ENCODE data around the gene CNTRL. TPM values are rescaled to one million over a fixed set of nuclear protein-coding genes. Genes with fewer than 3 reads are reported as not detected.
"Not testable (repeated sequence)": the region's sequence is repeated elsewhere in the genome, so short reads cannot be mapped to it uniquely, and the experiment has no call there.

CNTRL gene, protein sequence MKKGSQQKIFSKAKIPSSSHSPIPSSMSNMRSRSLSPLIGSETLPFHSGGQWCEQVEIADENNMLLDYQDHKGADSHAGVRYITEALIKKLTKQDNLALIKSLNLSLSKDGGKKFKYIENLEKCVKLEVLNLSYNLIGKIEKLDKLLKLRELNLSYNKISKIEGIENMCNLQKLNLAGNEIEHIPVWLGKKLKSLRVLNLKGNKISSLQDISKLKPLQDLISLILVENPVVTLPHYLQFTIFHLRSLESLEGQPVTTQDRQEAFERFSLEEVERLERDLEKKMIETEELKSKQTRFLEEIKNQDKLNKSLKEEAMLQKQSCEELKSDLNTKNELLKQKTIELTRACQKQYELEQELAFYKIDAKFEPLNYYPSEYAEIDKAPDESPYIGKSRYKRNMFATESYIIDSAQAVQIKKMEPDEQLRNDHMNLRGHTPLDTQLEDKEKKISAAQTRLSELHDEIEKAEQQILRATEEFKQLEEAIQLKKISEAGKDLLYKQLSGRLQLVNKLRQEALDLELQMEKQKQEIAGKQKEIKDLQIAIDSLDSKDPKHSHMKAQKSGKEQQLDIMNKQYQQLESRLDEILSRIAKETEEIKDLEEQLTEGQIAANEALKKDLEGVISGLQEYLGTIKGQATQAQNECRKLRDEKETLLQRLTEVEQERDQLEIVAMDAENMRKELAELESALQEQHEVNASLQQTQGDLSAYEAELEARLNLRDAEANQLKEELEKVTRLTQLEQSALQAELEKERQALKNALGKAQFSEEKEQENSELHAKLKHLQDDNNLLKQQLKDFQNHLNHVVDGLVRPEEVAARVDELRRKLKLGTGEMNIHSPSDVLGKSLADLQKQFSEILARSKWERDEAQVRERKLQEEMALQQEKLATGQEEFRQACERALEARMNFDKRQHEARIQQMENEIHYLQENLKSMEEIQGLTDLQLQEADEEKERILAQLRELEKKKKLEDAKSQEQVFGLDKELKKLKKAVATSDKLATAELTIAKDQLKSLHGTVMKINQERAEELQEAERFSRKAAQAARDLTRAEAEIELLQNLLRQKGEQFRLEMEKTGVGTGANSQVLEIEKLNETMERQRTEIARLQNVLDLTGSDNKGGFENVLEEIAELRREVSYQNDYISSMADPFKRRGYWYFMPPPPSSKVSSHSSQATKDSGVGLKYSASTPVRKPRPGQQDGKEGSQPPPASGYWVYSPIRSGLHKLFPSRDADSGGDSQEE (N-terminal part only)
- 10 to 100 TPM; 57.1 to 58.0 TPM for total RNA-seq

DNA sequence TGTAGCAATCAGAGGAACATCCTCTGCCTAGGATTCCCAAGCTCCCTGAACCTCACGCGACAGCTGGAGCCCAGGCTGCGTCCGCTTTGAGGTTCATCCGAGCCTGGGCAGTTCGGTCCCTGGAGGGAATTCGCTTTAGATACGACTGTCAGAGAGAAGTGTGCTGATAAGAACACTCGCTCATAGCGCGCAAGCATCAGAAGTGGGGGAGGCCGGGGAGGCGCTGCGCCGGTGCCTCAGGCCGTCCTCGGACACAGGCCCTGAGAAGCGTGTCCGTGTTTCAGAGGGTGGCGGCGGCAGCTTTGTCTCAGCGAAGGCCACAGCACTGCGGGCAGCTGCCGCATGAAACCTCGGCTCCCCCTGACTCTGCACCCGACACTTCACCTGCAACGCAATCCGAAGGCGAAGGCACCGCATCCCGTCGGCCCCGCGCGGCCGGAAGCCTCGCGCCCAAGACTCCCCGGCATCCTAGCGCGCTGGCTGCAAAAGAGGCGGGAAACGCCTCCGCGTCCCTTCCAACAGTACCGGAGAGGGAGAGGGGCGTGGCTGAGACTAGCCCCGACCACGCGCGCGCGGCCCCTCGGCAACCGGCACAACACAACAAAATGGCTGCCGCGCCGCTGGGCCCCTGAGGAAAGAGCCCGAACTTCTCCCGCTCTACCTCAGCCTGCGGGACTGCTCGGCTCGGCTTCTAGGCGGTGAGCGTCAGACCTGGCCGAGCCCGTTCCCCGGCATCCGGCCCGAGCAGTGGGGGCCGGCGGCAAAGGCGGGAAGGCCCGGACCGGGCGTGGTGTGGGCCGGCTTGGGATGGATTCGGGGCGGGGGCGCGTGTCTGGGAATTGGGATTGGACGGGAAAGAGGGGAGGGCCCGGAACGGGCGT, at the start of gene CNTRL:
TSS of gene CNTRL (plus strand) at position 586 of the 881 bp plus-strand sequence. CDS start 13,372 bp downstream, outside the sequence.
- Mint-ChIP-seq H3K36me3 (peaks cover 7% of the 10 kb centered on the region), H3K4me3 (peak within 1 kb of the TSS; percentile 99), H3K27me3 (no peaks in the 10 kb centered on the region), H3K9me3 (peaks cover 7% of the 10 kb centered on the region), H3K4me1 (peaks cover 42% of the 10 kb centered on the region), H3K27ac (peak within 1 kb of the TSS; percentile 95)
- DNase-seq, result peak; percentile 96

DNA sequence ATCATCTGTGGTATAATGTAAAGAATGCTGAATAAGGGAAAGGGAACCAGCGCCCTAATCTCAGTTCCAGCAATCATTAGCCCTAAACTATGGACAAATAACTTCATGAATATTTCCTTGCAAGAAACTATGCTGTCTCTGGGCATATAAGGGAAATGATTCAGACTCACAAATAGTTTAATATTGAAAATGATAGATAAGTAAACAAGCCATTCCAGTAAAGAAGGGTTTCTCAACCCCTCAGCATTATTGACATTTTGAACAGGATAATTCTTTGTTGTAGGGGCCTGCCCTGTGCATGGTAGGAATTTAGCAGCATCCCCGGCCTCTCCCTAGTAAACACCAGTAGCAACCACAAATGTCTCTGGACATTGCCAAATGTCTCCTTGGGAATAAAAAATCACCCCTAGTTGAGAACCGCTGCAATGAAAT, 48.5 kb upstream of the CNTRL start:
- H3K27ac Mint-ChIP-seq, result no peak overlapping the region
- no peaks in the 10 kb centered on the region for H3K27me3 Mint-ChIP-seq
- H3K4me1 Mint-ChIP-seq, result no peaks in the 10 kb centered on the region
- no peak overlapping the region for H3K4me3 Mint-ChIP-seq
- DNase-seq, result no peak
- H3K9me3 Mint-ChIP-seq, result no peaks in the 10 kb centered on the region
- peaks cover 4% of the 10 kb centered on the region for H3K36me3 Mint-ChIP-seq

DNA sequence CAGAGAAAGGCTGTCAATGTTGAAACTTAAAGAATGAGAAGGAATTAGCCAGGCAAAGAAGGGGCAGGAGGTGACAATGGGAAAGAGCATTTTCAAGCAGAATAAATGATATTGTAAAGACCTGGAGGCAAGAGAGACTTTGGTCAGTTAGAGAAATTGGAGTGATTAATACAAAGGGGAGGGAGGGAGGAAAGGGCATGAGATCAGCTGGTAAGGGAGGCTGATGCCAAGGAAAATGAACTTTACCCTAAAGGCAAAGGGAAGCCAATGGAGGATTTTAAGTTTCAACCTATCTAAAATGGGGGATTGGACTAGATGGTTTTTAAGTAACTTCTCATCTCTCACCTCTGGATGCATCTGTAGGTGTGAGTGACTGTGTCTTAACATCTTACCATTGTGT, 48.0 kb upstream of the CNTRL start:
- DNase-seq, result no peak
- H3K4me1 Mint-ChIP-seq, result no peaks in the 10 kb centered on the region
- H3K4me3 Mint-ChIP-seq, result no peak overlapping the region
- no peaks in the 10 kb centered on the region for H3K9me3 Mint-ChIP-seq
- peaks cover 4% of the 10 kb centered on the region for H3K36me3 Mint-ChIP-seq
- no peak overlapping the region for H3K27ac Mint-ChIP-seq
- H3K27me3 Mint-ChIP-seq, result no peaks in the 10 kb centered on the region

DNA sequence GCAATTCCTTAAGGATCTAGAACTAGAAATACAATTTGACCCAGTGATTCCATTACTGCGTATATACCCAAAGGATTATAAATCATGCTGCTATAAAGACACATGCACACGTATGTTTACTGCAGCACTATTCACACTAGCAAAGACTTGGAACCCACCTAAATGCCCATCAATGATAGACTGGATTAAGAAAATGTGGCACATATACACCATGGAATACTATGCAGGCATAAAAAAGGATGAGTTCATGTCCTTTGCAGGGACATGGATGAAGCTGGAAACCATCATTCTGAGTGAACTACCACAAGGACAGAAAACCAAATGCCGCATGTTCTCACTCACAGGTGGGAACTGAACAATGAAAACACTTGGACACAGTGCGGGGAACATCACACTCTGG, 46.5 kb upstream of the CNTRL start:
- H3K4me3 Mint-ChIP-seq, result not testable (repeated sequence)

DNA sequence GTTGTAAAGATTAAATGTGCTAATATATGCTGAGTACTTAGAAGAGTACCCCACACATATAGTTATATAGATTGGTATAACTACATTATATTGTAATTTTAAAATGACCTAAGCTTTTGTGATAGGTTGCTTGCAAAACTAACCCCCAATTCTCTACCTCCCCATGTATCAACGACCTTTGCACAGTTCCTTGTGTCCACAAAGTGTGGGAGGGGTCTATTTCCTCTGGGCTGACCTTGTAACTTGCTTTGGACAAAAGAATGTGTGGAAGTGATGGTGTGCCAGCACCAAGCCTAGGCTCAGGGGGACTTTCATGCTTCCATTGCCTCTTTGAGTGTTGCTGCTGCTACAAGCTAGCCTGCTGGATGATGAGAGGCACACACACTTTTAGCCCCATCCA, 45.3 kb upstream of the CNTRL start:
- Mint-ChIP-seq H3K36me3 (peaks cover 4% of the 10 kb centered on the region), H3K4me1 (no peaks in the 10 kb centered on the region), H3K27me3 (no peaks in the 10 kb centered on the region), H3K4me3 (no peak overlapping the region), H3K9me3 (no peaks in the 10 kb centered on the region), H3K27ac (no peak overlapping the region)
- no peak for DNase-seq

More for the DNA sequence above, 46.5 kb upstream of the CNTRL start:
- not testable (repeated sequence) for H3K9me3 Mint-ChIP-seq, DNase-seq, H3K27ac Mint-ChIP-seq, H3K4me1 Mint-ChIP-seq, H3K36me3 Mint-ChIP-seq, H3K27me3 Mint-ChIP-seq

DNA sequence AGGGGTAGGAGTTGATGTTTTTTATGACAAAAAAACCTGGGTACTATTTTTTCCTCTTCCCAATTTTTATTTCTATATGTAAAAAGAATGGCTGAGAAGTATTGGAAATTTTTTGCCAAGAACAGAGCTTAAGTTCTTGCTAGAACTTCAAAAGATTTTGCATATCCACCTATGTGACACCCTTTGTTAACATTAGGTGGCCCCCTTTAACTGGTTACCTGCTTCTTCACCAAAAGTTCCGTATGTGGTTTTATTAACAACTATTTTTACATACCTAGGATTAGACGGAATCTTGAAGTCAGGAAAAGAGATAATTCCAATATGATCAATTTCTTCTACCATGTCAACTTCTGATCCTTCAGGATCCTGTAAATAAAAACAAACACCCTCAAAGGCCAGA, 40.2 kb upstream of the CNTRL start:
- Mint-ChIP-seq H3K9me3 (no peaks in the 10 kb centered on the region), H3K27me3 (no peaks in the 10 kb centered on the region), H3K4me3 (no peak overlapping the region), H3K36me3 (no peaks in the 10 kb centered on the region), H3K27ac (no peak overlapping the region), H3K4me1 (no peaks in the 10 kb centered on the region)
- no peak for DNase-seq

DNA sequence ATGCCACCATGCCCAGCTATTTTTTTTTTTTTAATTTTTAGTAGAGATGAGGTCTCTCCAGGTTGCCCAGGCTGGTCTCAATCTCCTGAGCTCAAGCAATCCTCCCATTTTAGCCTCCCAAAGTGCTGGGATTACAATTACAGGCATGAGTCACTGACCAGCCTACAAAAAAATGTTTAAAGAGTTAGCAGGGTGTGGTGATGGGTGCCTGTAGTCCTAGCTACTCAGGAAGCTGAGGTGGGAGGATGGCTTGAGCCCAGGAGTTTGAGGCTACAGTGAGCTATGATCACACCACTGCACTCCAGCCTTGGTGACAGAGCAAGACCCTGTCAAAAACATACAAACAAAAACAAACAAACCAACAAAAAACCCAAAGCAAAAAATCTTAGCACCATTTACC, 39.0 kb upstream of the CNTRL start:
- not testable (repeated sequence) for H3K27ac Mint-ChIP-seq, H3K36me3 Mint-ChIP-seq, H3K9me3 Mint-ChIP-seq, H3K4me1 Mint-ChIP-seq, H3K4me3 Mint-ChIP-seq, DNase-seq, H3K27me3 Mint-ChIP-seq

DNA sequence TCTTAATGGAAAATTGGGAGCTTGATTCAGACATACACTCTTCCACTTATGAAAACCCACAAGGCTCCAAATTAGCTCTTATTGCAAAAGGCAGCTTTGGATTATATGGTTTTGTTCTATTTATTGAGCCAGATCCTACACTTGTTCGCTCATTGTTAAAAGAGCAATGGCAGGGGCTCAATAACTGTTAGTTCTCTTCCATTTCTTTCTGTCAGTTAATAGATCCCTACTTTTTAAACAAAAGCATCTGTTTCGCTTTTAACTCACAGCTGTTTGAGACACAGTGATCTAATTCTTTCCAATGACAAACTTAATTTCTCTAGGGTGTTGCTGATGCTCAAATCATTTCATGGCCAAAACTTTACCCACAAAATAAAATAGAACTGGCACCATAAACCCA, 36.4 kb upstream of the CNTRL start:
- Mint-ChIP-seq H3K27me3 (no peaks in the 10 kb centered on the region), H3K4me3 (no peak overlapping the region), H3K4me1 (no peaks in the 10 kb centered on the region), H3K36me3 (no peaks in the 10 kb centered on the region), H3K9me3 (no peaks in the 10 kb centered on the region), H3K27ac (no peak overlapping the region)
- no peak for DNase-seq

DNA sequence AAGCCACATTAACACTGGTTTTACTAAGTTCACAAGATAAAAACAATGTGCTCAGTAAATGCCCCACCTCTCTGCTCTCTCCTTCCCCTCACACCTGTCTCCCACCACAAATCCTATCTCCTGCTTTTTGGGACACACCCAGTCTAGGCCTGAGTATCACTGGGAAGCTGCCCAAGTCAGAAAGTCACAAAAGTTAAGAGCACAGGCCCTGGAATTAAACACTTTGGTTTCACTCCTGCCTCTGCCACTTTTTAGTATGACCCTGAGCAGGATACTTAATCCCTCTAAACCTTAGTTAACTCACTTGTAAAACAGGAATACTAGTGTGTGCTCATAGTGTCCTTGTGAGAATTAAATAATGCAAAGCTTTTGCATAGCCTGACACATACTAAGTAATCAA, 36.0 kb upstream of the CNTRL start:
- H3K4me3 Mint-ChIP-seq, result no peak overlapping the region
- H3K36me3 Mint-ChIP-seq, result peaks cover 1% of the 10 kb centered on the region
- no peaks in the 10 kb centered on the region for H3K27me3 Mint-ChIP-seq
- no peak for DNase-seq
- no peaks in the 10 kb centered on the region for H3K4me1 Mint-ChIP-seq
- no peak overlapping the region for H3K27ac Mint-ChIP-seq
- no peaks in the 10 kb centered on the region for H3K9me3 Mint-ChIP-seq

DNA sequence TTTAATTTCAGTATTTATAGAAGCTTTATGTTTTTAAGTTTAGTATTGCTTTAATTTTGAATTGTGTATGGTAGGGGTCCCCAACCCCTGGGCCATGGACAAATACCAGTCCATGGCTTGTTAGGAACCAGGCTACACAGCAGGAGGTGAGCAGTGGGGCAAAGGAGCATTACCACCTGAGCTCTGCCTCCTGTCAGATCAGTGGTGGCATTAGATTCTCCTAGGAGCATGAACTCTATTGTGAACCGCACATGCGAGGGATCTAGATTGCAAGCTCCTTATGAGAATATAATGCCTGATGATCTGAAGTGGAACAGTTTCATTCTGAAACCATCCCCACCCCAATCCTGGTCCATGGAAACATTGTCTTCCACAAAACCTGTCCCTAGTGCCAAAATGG, 26.6 kb upstream of the CNTRL start:
- Mint-ChIP-seq H3K36me3 (peaks cover 1% of the 10 kb centered on the region), H3K4me3 (no peak overlapping the region), H3K4me1 (no peaks in the 10 kb centered on the region), H3K27me3 (no peaks in the 10 kb centered on the region), H3K27ac (no peak overlapping the region), H3K9me3 (no peaks in the 10 kb centered on the region)
- no peak for DNase-seq

DNA sequence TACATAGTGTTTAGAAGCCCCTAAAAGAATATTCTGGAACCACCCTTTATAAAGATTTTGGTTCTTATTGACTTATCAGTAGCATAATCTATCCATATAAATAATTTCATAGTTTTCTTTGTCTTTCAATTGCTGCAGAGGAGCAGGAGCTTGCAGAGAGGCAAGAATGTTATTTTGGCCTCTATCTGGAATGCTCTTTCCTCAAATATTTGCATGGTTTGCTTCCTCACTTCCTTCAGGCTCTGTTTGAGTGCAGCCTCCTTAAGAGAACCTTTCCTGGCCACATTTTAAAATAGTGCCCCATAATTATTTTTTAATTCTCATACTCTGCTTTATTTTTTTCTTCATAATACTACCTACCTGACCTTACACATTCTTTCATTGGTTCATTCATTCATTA, 26.1 kb upstream of the CNTRL start:
- DNase-seq, result no peak
- no peak overlapping the region for H3K4me3 Mint-ChIP-seq
- H3K4me1 Mint-ChIP-seq, result no peaks in the 10 kb centered on the region
- no peaks in the 10 kb centered on the region for H3K27me3 Mint-ChIP-seq
- H3K27ac Mint-ChIP-seq, result no peak overlapping the region
- H3K9me3 Mint-ChIP-seq, result no peaks in the 10 kb centered on the region
- H3K36me3 Mint-ChIP-seq, result peaks cover 1% of the 10 kb centered on the region

DNA sequence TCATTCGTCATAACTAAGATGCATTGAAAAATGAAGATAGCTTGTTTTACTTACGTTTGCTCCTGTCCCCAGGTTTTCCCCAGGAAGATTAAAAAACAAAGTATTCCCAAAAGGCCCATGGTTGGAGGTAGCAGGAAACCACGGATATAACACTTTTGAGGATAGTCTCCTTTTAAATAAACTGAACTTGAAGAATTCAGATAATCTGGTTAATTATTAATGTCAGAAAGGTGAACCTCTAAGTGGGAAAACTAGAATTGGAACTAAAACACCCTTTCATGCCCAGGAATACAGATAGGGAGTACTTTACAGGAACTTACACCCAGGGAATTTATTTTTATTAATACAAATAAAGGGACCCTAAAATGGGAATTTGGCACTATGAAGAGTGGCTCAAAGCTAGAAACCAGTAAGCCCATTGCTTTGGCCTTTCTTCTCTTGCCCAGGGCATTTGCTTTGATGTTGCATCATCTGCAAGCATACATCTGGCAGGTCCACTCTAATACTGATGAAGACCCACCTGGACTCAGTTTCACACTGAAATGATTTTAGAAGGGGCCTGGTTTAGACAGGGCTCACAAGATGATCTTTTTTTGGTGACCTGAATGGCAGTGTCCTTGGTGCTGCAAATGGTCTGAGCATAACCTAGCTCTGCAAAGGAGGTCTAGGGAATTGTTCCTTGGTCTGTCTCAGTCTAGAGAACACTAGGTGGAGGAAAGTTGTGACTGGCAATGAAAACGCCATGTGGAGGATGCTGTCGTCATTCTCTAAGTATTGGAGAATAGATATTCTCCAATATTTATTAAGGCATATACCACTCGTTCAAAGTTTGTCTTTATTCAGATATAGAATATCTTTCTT, 24.4 kb upstream of the CNTRL start, which contains the start of gene C5:
TSS of gene C5 (minus strand) at position 148 of the 861 bp plus-strand sequence. CDS start at position 119, 29 bp downstream.
- H3K4me3 Mint-ChIP-seq, result no peak within 1 kb of the TSS
- H3K9me3 Mint-ChIP-seq, result no peaks in the 10 kb centered on the region
- H3K4me1 Mint-ChIP-seq, result no peaks in the 10 kb centered on the region
- no peak for DNase-seq
- no peak within 1 kb of the TSS for H3K27ac Mint-ChIP-seq
- no peaks in the 10 kb centered on the region for H3K27me3 Mint-ChIP-seq
- no peaks in the 10 kb centered on the region for H3K36me3 Mint-ChIP-seq

DNA sequence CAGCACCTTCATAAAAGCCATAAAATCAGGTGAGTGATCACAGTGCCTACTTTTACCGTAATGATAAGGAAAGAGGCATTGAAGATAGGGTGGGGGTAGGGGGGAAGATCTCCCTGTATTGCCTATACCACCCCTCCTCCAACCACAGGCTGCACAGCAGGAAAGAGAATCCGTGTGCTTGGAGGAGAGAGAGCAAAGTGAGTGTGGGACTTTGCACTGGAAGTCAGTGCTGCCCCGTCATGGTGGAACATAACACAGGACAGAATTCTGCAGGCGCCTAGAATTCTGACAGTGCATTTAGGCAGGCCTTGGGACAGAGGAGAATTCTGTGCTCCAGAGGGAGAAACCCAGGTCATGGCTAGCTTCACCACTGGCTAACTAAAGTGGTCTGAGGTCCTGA, 21.2 kb upstream of the CNTRL start:
- Mint-ChIP-seq H3K27ac (no peak overlapping the region), H3K9me3 (peaks cover 8% of the 10 kb centered on the region), H3K36me3 (peaks cover 4% of the 10 kb centered on the region), H3K4me3 (no peak overlapping the region), H3K27me3 (no peaks in the 10 kb centered on the region), H3K4me1 (no peaks in the 10 kb centered on the region)
- DNase-seq, result no peak

All from activated naive CD8-positive, alpha-beta T cell treated with anti-CD3 and anti-CD28 coated beads for 36 hours (primary cell).